BE2C (cell line): ENCODE results near the gene LACRT.

Experiments used
- DNase-seq: peaks from one replicate; pipeline ENCODE4 v3.0.0-alpha.2; 2020
- H3K27me3 ChIP-seq: fragments of 250-450 bp; sonication (Bioruptor Pico); 2 replicates; pipeline ENCODE4 v1.5.1; 2020; ENCODE audit warnings: mild to moderate bottlenecking
- H3K36me3 ChIP-seq: fragments of 250-450 bp; sonication (Bioruptor Pico); 2 replicates; pipeline ENCODE4 v1.5.1; 2020; ENCODE audit warnings: mild to moderate bottlenecking
- H3K4me1 ChIP-seq: fragments of 250-450 bp; sonication (Bioruptor Pico); 2 replicates; pipeline ENCODE4 v1.5.1; 2020
- H3K4me3 ChIP-seq: 2 replicates; pipeline ENCODE4 v1.5.1; 2011; ENCODE audit warnings: low read depth, low read length
- H3K9me3 ChIP-seq: fragments of 250-450 bp; sonication (Bioruptor Pico); 2 replicates; pipeline ENCODE4 v1.5.1; 2020
- CTCF ChIP-seq: IDR thresholded peaks from 2 replicates; pipeline ENCODE4 v1.5.1; 2012; ENCODE audit warnings: mild to moderate bottlenecking, low read depth, low read length

Gene LACRT

DNA sequence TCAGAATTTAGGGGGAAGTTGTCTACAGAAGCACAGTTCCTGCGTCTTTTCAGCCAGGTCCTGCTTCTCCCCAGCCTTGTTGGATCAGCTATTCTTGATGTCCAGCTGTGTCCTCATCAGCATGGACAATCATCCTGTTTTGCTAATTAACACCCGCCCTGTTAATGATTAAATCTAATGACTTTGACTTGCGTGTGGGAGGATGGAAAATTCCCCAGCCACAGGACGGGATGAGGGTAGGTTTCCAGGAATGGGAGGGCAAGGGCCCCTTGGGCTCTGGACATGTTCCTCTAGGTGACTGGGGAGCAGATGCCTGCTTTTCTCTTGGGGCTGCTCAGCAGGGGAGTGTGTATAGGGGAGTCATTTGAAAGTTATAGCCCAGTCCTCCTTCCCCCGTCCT, 41.0 kb downstream of the LACRT start:
- H3K4me1 ChIP-seq: no peaks in the 10 kb centered on the region
- peaks cover 25% of the 10 kb centered on the region for H3K27me3 ChIP-seq

GRCh38 chr12:54593135-54593534, 41.6 kb downstream of the LACRT start:
- TF ChIP-seq CTCF: no peak
- H3K27me3 ChIP-seq: peaks cover 29% of the 10 kb centered on the region
- H3K4me3 ChIP-seq: no peak overlapping the region
- H3K36me3 ChIP-seq: no peaks in the 10 kb centered on the region; the same call in 1 of the 2 replicates
- H3K9me3 ChIP-seq: no peaks in the 10 kb centered on the region
- DNase-seq: no peak
- no peaks in the 10 kb centered on the region for H3K4me1 ChIP-seq

More for the DNA sequence above, 41.0 kb downstream of the LACRT start:
- TF ChIP-seq CTCF: no peak
- H3K36me3 ChIP-seq: no peaks in the 10 kb centered on the region; the same call in 1 of the 2 replicates
- H3K4me3 ChIP-seq: no peak overlapping the region
- DNase-seq: no peak
- H3K9me3 ChIP-seq: no peaks in the 10 kb centered on the region

DNA sequence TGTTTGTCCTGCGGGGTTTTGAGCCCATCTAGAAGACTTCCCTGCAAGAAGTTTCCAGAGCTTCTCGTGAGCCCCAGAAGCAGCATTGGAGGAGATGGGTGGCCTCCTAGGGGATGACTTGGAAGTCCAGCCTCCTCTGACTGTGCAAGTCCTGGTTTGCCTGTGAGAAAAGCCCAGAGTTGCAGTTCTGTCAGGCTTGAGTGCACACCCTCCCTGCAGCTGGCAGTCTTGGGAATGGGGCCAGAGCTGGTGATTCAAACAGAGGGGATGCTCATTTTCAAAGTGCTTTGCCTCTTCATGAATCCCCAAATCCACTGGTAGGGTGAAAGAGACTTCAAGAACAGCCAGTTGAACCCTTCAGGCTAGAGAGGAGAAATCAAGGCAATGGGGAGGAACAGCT, 42.4 kb downstream of the LACRT start:
- Histone ChIP-seq H3K9me3 (no peaks in the 10 kb centered on the region), H3K27me3 (peaks cover 38% of the 10 kb centered on the region), H3K36me3 (no peaks in the 10 kb centered on the region; the same call in 1 of the 2 replicates), H3K4me1 (no peaks in the 10 kb centered on the region), H3K4me3 (no peak overlapping the region)
- DNase-seq: no peak
- TF ChIP-seq CTCF: no peak

DNA sequence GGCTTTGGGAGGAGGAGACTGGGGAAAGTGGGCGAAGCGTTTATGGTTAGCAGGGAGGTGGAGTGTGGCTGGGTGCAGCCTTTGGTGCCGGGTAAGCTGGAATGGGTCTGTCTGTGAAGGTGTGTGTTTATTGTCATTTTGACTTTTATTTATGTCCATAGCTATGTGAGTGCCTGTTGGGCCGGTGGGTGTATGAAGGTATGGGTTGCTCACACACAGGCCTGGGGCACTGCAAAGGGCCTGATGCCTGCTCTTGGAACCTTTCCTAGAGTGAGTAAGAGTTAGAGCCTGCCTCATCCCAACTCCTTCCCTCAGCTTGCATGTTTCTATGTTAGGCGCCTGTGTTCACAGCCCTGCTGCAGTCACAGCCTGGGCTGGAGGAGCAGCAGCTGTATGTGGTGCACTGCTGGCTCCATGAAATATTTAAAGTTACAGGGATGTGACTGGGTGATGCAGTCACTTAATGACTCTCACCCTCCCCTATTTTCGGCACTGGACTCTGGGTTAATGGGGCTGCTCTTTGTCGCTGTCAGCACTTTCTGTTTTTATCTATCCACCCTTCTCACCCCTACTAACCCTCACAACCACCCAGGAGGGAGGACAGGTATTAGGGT, 43.6 kb downstream of the LACRT start:
- no peak for DNase-seq

GRCh38 chr12:54589964-54590363, 44.7 kb downstream of the LACRT start:
- no peak for TF ChIP-seq CTCF
- H3K27me3 ChIP-seq: peaks cover 57% of the 10 kb centered on the region

More for the DNA sequence above, 43.6 kb downstream of the LACRT start:
- no peaks in the 10 kb centered on the region for H3K9me3 ChIP-seq
- peaks cover 50% of the 10 kb centered on the region for H3K27me3 ChIP-seq
- H3K36me3 ChIP-seq: no peaks in the 10 kb centered on the region
- H3K4me3 ChIP-seq: no peak overlapping the region
- no peaks in the 10 kb centered on the region for H3K4me1 ChIP-seq
- no peak for TF ChIP-seq CTCF

DNA sequence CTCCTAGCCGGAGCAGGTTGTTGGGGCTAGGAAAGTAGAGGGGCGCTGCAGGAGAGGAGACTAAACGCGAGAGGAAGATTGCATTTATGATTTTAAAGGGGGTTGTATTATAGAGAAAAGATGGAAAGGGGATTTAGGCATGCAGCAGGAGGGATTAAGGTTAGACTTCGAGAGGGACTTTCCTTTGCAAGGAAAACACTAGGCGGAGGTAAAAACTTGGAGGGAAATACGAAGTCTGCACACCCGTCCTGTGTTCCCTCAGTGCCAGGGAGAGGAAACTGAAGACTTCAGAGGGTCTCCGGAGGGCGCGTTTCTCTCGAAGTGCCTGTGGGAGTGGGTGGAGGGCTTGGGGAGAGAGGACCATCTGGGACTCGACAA, 45.8 kb downstream of the LACRT start:
- Histone ChIP-seq H3K4me3 (no peak overlapping the region), H3K27me3 (peaks cover 66% of the 10 kb centered on the region), H3K4me1 (no peaks in the 10 kb centered on the region), H3K36me3 (no peaks in the 10 kb centered on the region), H3K9me3 (no peaks in the 10 kb centered on the region)
- TF ChIP-seq CTCF: no peak
- no peak for DNase-seq

More at GRCh38 chr12:54589964-54590363, 44.7 kb downstream of the LACRT start:
- DNase-seq: no peak
- no peak overlapping the region for H3K4me3 ChIP-seq
- H3K9me3 ChIP-seq: no peaks in the 10 kb centered on the region
- H3K36me3 ChIP-seq: no peaks in the 10 kb centered on the region
- H3K4me1 ChIP-seq: no peaks in the 10 kb centered on the region
